ENCODE measurements around the gene MEIS2. TPM values are rescaled to one million over a fixed set of nuclear protein-coding genes. Genes with fewer than 3 reads are reported as not detected.

MEIS2 gene
- total and polyA plus RNA-seq, 8 donors = 14.1 to 44.5 (median 36.3) TPM

- ATAC-seq = no peak
- intact Hi-C loops (cut with DNase I) = no loop called here
These were observed 24.6 kb downstream of the MEIS2 start for GRCh38 chr15:37075777-37076176.

GRCh38 chr15:37072181-37072580 lies 28.2 kb downstream of the MEIS2 start:
- H3K27me3 ChIP-seq = no peaks in the 10 kb centered on the region
- H3K4me3 ChIP-seq = no peak overlapping the region
- no peaks in the 10 kb centered on the region for H3K36me3 ChIP-seq
- ATAC-seq (no peak), DNase-seq (no peak)
- no peaks in the 10 kb centered on the region for H3K9me3 ChIP-seq
- no peak overlapping the region for H3K27ac ChIP-seq
- H3K4me1 ChIP-seq = no peaks in the 10 kb centered on the region
- intact Hi-C loops (cut with DNase I) = no loop called here
- TF ChIP-seq CTCF (IDR thresholded peaks at IDR 0.05) = no peak

More at GRCh38 chr15:37075777-37076176, 24.6 kb downstream of the MEIS2 start:
- Histone ChIP-seq H3K27ac (no peak overlapping the region), H3K9me3 (no peaks in the 10 kb centered on the region), H3K4me3 (no peak overlapping the region), H3K36me3 (no peaks in the 10 kb centered on the region), H3K27me3 (no peaks in the 10 kb centered on the region), H3K4me1 (peaks cover 0 to 5% of the 10 kb centered on the region in 2 donors)
- TF ChIP-seq CTCF (IDR thresholded peaks at IDR 0.05) = no peak
- DNase-seq = no peak

- no peak overlapping the region for H3K27ac ChIP-seq
- intact Hi-C loops (cut with DNase I) = no loop called here
- no peak for DNase-seq
- no peaks in the 10 kb centered on the region for H3K27me3 ChIP-seq
- no peaks in the 10 kb centered on the region for H3K9me3 ChIP-seq
- no peak for ATAC-seq
- no peaks in the 10 kb centered on the region for H3K4me1 ChIP-seq
- no peak for TF ChIP-seq CTCF (IDR thresholded peaks at IDR 0.05)
- H3K4me3 ChIP-seq = no peak overlapping the region
- H3K36me3 ChIP-seq = no peaks in the 10 kb centered on the region
These were observed 29.2 kb downstream of the MEIS2 start for GRCh38 chr15:37071134-37071533.

- Histone ChIP-seq H3K4me1 (no peaks in the 10 kb centered on the region), H3K36me3 (no peaks in the 10 kb centered on the region), H3K4me3 (no peak overlapping the region), H3K27ac (no peak overlapping the region), H3K27me3 (no peaks in the 10 kb centered on the region), H3K9me3 (no peaks in the 10 kb centered on the region)
- intact Hi-C loops (cut with DNase I) = no loop called here
- no peak for TF ChIP-seq CTCF (IDR thresholded peaks at IDR 0.05)
- ATAC-seq (no peak), DNase-seq (no peak)
These were observed 29.7 kb downstream of the MEIS2 start for GRCh38 chr15:37070686-37071085.

- peaks cover 3 to 6% of the 10 kb centered on the region in 2 donors for H3K4me1 ChIP-seq
- DNase-seq (peak in 1 of 4 donors; percentile 35), ATAC-seq (peak; percentile 63)
- H3K27me3 ChIP-seq = no peaks in the 10 kb centered on the region
- no peak overlapping the region for H3K4me3 ChIP-seq
- no peak for TF ChIP-seq CTCF (IDR thresholded peaks at IDR 0.05)
- no peaks in the 10 kb centered on the region for H3K9me3 ChIP-seq
- H3K36me3 ChIP-seq = no peaks in the 10 kb centered on the region
- H3K27ac ChIP-seq = no peak overlapping the region
- intact Hi-C loops (cut with DNase I) = no loop called here
These were observed 38.4 kb downstream of the MEIS2 start for GRCh38 chr15:37061996-37062395.
